T-helper 1 cell treated with Interleukin-12 subunit alpha and Interleukin-12 subunit beta and Interleukin-4 antibody, amounts not matched to agents 30 ng/mL and 1 ng/mL, for 36 hours (primary cell): ENCODE data around the gene JUNB. TPM values are rescaled to one million over a fixed set of nuclear protein-coding genes. Genes with fewer than 3 reads are reported as not detected.
"Not testable (repeated sequence)": the region's sequence is repeated elsewhere in the genome, so short reads cannot be mapped to it uniquely, and the experiment has no call there.

Experiments used
- intact Hi-C: fragments of 100-400 bp; cut with micrococcal nuclease; formaldehyde crosslinking; loops from one replicate; pipeline ENCODE4 v1.15.1; 2024
- total RNA-seq: library from RNA; stranded (reverse); gene quantifications from 2 replicates; pipeline ENCODE4 v1.2.3, GENCODE V29; 2022

JUNB gene
- total RNA-seq, 1 donor from 2014 or later: 316 TPM

DNA sequence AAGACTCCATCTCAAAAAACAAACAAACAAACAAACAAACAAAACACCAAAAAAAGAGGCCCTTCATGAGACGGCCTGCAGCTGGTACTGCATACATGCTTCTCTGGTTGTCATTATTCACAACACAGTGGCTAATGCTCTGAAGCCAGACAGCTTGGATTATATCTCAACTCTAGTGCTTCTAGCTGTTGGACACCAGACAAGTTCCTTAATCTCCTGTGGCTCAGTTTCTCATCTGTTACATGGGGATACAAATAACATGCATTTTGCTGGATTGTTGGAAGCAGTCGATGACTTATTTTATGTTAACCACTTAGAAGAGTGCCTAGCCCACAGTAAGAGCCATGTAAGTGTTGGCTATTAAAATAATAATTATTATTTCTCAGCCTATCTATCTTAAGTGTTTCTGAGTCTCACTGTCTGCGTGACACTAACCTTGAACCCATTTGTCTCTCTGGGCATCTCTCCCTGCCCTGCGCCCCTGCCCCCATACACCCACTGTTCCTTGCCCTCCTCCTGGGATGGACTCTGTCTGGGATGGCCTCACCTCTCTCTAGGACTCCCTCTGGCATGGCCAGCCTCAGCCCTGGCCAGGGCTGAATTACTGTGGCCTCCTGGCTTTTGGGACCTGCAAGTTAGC lies 3.1 kb upstream of the JUNB start:
- intact Hi-C loops: loop anchor here (10.0 kb wide), 1 partner anchor 1737 kb away; the partner anchor contains the start of gene TECR

DNA sequence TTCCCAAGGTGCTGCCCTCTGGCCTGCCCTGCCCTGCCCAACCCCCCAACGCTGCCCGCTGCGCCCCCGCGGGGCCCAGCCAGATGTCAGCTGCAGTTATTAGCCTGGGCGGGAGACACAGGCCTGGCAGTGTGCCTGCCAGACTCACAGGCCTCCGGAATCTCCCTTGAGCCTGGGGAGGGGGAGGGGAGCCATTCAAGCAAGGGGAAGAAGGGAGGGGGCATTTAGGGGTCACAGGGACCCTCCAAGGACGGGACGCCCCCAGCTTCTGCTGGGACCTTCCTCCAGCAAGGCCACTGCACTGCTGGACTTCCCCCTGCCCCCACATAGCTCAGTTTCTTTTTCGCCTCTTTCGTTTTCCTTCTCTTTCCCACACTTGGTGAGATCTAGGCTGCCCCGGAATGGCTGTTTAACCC lies 2.6 kb upstream of the JUNB start:
- intact Hi-C loops: loop anchor here (1.0 to 10.0 kb wide), 2 partner anchors 10 to 1736 kb away; partner anchors contain the start of gene TECR

DNA sequence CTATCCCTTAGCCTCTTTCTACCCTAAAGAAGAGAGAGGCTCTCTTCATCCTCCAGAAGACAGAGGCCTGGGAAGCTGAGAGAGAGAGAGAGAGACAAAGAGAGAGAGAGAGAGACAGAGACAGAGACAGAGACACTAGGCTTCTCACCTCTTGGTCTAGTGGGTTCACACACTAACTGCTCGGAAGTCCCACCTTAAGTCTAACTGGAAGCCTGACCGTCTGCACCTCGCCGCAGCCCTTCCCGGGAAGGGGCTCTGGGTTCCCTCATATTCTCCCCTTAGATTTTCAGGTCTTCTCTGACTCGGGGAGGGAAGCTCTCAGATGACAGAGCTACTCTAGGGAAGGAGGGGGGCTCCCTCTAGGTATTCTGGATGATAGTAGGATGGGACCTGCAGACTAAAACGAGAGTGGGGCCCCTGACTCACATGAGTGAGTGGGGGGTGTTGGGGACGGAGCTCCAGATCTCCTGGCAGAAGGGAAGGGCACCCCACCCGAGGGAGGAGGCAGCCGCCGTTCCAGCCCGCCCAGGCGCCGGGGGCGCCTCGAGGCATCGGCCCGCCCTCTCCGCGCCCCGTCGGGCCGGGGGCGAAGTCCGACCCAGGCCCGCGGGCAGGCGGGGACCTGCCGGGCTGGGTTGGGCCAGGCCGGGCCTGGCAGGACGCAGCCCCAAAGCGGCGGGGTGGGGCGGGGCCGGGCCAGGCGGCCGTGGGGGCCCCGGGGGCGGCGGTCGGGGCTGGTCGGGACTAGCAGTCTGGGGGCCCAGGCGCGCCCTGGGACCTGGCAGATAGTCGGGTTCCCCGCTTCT lies 2.0 kb upstream of the JUNB start:
- intact Hi-C loops: loop anchor here (1.0 to 10.0 kb wide), 2 partner anchors 11 to 1736 kb away; partner anchors contain the start of gene TECR

DNA sequence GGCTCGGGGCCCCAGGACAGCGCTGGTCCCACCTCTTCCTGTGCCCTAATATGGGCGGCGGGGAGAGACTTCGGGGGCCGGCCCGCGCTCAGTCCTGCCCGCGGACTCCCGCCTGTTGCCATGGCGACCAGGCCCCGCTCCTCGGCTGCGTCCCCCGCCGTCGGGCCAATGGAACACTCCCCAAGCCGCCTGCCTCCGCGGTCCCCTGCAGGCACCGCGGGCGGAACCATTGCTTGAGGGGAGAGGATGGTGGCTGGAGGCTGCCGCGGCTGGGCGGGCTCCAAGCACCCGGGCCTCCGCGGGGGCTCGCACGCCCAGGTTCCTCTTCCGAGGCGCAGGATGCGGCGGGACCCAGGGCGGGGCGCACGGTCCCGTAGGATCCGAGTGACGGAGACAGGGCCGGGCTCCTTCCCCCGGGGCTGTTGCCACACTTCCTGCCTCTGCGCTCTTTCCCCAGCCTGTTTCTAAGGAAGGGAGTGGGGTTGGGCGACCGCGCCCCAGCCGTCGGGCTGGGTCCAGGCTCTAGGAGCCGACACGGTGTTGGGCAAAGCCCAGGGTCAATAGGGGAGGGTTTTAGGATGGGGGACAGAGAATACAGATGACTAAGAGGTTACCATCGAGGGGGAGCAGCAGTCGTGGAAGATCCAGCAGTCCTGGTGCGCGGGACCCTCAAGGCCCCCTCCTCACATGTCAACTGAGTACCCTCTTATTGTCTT lies 1.2 kb upstream of the JUNB start:
- intact Hi-C loops: loop anchor here (1.0 to 10.0 kb wide), 6 partner anchors 12 to 1735 kb away; partner anchors contain the start of genes CALR, DHPS, IER2 and STX10

DNA sequence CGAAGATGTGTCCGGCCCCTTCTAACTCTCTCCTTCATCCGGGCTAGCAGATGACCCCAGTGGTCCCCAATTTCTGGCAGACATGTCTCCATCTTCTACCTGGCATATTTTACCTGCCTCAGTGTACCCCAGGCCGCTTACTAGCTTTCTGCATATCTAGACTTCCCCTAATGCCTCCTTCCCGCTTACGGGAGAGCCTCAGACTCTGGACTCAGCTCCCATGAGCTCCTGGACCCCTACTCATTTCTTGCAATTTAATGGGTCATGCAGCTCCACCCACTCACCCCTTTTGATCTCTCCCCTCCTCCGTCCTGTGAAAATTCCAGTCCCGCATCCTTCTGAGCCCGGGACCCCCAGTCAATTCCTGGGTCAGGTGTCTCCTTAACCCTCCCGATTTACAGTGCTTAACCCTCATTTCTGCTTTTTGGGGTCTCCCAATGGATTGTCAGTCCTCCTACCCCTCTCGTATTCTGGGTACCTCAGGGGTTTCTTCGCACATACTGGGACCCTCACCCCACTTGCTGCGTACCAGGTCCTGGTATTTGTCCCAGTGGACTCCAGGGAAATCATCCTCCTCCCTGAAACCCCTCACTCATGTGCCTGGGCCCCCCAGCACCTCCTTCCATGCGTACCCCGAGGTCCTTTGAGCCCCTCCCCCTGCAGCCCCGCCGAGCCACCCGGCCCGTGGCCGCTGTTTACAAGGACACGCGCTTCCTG lies 500 bp upstream of the JUNB start:
- intact Hi-C loops: loop anchor here (1.0 to 5.0 kb wide), 6 partner anchors 8 to 365 kb away; partner anchors contain the start of genes CALR, DHPS, IER2 and STX10

DNA sequence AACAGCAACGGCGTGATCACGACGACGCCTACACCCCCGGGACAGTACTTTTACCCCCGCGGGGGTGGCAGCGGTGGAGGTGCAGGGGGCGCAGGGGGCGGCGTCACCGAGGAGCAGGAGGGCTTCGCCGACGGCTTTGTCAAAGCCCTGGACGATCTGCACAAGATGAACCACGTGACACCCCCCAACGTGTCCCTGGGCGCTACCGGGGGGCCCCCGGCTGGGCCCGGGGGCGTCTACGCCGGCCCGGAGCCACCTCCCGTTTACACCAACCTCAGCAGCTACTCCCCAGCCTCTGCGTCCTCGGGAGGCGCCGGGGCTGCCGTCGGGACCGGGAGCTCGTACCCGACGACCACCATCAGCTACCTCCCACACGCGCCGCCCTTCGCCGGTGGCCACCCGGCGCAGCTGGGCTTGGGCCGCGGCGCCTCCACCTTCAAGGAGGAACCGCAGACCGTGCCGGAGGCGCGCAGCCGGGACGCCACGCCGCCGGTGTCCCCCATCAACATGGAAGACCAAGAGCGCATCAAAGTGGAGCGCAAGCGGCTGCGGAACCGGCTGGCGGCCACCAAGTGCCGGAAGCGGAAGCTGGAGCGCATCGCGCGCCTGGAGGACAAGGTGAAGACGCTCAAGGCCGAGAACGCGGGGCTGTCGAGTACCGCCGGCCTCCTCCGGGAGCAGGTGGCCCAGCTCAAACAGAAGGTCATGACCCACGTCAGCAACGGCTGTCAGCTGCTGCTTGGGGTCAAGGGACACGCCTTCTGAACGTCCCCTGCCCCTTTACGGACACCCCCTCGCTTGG lies 966 bp downstream of the JUNB start:
- intact Hi-C loops: loop anchor here (5.0 kb wide), 1 partner anchor 180 kb away; the partner anchor contains the start of genes ZNF490 and ZNF791

DNA sequence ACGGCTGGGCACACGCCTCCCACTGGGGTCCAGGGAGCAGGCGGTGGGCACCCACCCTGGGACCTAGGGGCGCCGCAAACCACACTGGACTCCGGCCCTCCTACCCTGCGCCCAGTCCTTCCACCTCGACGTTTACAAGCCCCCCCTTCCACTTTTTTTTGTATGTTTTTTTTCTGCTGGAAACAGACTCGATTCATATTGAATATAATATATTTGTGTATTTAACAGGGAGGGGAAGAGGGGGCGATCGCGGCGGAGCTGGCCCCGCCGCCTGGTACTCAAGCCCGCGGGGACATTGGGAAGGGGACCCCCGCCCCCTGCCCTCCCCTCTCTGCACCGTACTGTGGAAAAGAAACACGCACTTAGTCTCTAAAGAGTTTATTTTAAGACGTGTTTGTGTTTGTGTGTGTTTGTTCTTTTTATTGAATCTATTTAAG lies 1.6 kb downstream of the JUNB start:
- intact Hi-C loops: loop anchor here (1.0 to 5.0 kb wide), 2 partner anchors 71 to 181 kb away; partner anchors contain the start of genes ZNF490 and ZNF791

DNA sequence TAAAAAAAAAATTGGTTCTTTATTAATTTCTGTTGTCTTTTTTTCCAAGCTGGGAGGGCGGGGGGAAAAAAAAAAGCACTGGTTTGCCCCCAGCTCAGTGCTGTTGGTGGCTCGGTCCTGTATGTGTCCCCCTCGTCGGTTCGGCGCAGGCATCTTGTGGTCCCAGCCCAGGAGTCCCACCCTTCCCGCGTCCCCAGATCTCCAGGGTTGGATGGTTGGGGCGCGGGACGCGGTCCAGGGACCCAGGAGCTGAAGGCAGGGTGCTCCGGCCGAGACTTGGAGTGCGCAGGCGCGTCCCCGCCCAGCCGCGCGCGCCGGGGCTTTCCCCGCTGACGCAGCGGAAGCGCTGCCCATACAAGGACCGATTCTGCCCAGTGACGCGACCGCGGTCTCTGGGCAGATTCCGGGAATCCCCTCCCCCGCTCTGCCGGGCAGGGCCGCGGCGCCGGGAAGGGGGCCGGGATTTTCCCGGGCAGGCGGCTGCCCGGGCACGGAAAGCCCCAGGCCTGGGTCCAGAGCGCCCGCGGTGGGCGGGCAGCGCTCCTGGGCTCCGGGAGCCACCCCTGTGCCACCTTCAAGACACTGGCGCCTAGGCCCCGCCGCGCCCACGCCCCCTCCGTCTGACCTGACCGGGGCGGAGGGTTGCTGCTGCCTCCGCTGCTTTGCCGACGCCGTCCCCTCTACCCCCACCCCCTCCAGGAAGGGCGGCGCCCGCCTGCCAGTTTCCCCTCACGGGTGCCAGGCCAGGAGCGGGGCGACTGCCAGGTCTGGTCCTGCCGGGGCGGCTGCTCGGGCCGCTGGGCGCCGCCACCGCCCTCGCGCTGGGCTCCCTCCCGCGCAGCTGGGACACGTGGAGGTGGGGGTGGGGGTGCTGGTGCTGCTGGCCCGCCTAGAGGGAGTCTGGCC lies 2.3 kb downstream of the JUNB start:
- intact Hi-C loops: loop anchor here (1.0 to 5.0 kb wide), 2 partner anchors 71 to 181 kb away; partner anchors contain the start of genes ZNF490 and ZNF791

DNA sequence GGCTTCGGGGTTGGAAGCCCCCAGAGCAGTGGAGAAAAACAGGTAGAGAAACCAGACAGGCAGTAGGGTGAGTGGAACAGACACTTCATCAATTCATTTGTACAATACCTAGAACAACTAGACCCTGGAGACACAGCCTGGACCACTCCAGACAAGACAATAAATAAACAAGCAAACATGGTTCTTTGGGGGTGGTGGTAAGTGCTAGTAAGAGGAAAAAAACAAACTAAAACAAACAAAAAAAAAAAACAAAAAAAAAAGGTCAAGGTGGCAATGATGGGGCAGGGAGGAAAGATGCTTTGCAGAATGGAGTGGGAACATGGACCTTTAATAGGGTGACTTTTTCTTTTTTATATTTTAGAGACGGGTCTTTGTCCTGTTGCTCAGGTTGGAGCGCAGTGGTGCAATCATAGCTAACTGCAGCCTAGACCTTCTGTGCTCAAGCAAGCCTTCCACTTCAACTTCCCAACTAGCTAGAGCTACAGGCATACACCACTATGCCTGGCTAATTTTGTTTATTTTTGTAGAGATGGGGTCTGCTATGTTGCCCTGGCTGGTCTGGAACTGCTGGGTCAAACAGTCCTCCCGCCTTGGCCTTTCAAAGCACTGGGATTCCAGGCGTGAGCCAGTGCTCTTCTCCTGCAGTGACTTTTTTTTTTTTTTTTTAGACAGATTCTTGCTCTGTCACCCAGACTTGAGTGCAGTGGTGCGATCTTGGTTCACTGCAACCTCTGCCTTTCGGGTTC lies 3.1 kb downstream of the JUNB start:
- intact Hi-C loops: loop anchor here (5.0 kb wide), 1 partner anchor 182 kb away; the partner anchor contains the start of genes ZNF490 and ZNF791

DNA sequence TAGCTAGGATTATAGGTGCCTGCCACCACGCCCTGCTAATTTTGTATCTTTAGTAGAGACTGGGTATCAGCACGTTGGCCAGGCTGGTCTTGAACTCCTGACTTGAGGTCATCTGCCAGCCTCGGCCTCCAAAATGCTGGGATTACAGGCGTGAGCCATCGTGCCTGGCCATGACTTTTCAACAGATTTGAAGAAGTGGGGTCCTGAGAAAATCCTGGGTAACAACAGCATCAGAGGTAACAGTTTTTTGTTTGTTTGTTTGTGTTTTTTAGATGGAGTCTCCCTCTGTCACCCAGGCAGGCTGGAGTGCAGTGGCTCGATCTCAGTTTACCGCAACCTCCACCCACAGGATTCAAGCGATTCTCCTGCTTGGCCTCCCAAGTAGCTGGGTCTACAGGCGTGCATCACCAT lies 3.7 kb downstream of the JUNB start:
- intact Hi-C loops: loop anchor here (5.0 kb wide), 1 partner anchor 183 kb away; the partner anchor contains the start of genes ZNF490 and ZNF791

DNA sequence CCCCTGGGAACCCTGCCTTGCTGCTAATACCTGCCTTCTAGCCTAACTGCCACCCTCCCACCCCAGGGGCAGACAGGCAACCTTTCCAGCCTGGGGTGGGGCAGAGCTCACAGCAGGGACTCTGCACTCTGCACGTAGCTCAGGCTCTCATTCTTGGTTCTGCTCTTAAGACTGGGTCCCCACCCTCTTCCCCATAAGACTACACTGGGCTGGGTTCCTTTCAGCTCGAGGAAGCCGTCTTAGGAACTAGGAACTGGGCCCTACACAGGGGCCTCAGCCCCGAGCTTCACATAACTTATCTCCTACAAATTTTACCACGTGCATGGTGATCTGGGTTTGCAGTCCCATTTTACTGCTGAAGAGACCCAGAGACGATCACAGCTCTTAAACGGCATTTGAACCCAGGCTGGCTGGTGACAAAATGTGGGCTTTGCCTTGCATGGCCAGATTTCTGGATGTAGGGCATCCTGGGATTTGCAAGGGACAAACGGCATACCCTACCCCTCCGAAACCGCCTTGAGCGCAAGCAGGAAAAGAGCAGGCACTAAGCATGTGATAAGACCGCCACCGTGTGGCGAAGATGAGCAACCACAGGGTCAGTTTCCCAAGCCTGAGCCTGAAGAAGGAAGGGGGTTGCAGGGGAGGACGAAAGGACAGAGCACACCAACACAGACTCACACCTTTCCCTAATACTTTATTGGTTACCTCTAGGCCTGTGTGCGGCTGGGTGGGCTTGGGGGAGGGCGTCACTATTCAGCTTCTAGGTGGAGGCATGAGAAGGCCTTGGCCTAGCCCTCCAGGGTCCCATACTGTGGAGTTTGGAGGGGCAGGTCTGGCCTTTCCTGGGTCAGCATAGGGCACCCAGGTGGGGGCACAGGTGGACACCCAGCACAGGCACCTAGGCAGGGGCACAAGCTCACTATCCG lies 5.1 kb downstream of the JUNB start:
- intact Hi-C loops: loop anchor here (1.0 kb wide), 5 partner anchors 19 to 79 kb away; no protein-coding TSS in a partner anchor

DNA sequence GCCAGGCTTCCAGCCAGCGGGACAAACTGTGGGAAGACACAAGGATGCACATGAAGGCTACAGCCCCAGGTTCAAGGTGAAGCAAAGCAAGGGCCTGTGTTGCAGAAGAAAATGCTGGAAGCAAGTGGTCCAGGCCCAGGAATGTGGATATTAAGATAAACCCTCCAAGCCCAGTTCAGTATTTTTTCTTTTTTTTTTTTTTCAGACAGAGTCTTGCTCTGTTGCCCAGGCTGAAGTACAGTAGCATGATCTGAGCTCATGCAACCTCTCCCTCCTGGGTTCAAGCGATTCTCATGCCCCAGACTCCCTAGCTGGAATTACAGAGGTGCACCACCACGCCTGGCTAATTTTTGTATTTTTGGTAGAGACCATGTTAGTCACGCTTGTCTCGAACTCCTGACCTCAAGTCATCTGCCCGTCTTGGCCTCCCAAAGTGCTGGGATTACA lies 5.9 kb downstream of the JUNB start:
- intact Hi-C loops: no loop called here

DNA sequence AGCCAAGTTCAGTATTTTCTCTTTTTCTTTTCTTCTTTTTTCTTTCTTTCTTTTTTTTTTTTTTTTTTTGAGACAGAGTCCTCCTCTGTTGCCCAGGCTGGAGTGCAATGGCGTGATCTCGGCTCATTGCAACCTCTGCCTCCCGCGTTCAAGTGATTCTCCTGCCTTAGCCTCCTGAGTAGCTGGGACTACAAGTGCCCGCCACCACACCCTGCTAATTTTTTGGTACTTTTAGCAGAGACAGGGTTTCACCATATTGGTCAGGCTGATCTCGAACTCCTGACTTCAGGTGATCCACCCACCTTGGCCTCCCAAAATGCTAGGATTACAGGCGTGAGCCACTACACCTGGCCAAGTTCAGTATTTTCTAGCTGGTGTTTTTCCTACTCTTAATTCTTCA lies 6.3 kb downstream of the JUNB start:
- intact Hi-C loops: not testable (repeated sequence)

DNA sequence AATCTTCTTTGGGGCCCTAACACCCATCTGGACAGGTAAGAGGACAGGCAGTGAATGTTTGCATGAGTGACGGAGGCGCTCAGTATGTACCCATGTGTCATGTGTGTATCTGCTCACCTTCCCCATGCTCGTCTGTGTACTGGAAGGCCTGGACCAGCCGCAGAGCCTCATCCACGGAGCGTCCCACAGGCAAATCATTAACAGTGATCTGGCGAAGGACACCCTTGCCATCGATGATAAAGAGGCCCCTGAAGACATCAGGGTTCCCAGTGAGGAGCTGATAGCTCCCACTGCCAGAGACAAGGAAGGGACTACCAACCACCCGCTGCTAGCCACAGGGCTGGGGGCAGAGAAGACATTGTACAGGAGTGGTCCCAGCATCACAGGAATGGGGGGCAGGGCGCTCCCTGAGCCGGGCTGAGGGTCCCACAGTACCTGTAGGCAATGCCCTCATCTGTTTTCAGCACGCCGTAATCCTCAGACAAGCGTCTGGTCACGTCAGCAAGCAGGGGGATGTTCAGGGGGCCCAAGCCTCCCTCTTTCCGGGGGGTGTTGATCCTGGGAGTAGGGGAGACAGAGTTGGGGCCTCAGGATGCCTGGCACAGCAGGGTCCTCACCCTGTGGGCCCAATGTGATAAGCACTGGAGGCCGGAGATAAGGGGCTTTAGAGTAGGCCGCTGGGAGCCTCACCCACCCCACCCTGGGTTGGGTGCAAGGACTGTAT lies 8.6 kb downstream of the JUNB start:
- intact Hi-C loops: loop anchor here (2.0 kb wide), 1 partner anchor 77 kb away; the partner anchor contains the start of gene TNPO2

DNA sequence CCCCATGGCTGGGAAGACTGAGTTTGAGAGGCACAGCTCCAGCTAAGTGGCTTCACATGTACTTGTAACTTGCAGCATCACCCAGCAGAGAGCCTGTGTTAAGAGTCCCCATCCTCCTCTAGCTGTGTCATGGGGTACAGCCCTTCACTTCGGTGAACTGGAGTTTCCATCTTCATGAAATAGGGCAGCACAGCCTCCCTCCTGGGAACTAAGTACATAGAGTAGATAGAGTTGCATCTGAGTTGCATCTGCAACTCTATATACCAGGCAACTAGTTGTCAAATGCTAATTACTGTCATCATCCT lies 9.1 kb downstream of the JUNB start:
- intact Hi-C loops: loop anchor here (2.0 kb wide), 1 partner anchor 78 kb away; the partner anchor contains the start of gene TNPO2

DNA sequence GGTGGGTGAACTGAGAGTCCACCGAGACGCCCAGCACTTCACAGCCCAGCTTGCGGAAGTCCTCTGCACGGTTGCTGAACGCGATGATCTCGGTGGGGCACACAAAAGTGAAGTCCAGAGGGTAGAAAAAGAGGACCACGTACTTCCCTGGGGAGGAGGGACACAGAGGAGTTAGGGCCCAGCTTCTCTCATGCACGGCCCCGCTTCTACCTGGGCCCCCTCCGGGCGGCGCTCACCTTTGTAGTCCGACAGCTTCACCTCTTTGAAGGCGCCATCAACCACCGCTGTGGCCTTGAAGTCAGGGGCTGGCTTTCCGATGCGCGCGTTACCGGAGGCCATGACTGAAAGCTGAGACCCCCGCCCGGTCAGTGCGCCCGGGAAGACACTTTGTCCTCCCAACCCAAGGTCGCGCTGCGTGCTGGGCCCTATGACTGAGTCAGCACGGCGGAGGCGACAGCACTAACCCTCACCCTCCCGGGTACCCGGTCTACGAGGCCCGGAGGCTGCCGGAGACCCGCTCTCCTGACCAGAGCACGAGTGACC lies 9.7 kb downstream of the JUNB start:
- intact Hi-C loops: loop anchor here (1.0 to 2.0 kb wide), 2 partner anchors 41 to 78 kb away; partner anchors contain the start of gene TNPO2
